NCI-H2196 (cell line): ENCODE results near the gene MS4A8.
"Not testable (repeated sequence)": the region's sequence is repeated elsewhere in the genome, so short reads cannot be mapped to it uniquely, and the experiment has no call there.

Experiments used
- DNase-seq: peaks from one replicate; lab custom pipeline; 2025; ENCODE audit not compliant: unreplicated experiment; lab: John Stamatoyannopoulos, UW

Gene MS4A8, protein sequence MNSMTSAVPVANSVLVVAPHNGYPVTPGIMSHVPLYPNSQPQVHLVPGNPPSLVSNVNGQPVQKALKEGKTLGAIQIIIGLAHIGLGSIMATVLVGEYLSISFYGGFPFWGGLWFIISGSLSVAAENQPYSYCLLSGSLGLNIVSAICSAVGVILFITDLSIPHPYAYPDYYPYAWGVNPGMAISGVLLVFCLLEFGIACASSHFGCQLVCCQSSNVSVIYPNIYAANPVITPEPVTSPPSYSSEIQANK

DNA sequence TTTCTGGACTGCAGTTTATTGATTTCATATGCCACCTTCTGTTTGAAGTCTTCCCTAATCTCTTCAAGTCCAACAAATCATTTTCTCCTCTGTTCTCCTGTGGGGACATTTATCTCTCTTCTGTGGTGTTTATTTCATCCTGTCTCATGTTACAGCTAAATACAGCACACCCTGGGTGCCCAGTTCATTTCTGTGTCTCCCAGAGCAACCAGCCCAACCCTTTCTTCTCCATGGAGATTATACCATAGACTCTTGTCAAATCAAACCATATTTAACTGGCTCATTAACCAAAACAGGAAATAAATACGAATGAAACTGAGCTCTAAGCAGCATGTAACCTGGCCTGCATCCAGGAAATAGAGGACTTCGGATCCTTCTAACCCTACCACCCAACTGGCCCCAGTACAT, at the start of gene MS4A8:
Gene MS4A8 (plus strand): TSS at position 329 of the 408 bp plus-strand sequence. CDS start 1,249 bp downstream, outside the sequence.
- DNase-seq, result peak; percentile 83

DNA sequence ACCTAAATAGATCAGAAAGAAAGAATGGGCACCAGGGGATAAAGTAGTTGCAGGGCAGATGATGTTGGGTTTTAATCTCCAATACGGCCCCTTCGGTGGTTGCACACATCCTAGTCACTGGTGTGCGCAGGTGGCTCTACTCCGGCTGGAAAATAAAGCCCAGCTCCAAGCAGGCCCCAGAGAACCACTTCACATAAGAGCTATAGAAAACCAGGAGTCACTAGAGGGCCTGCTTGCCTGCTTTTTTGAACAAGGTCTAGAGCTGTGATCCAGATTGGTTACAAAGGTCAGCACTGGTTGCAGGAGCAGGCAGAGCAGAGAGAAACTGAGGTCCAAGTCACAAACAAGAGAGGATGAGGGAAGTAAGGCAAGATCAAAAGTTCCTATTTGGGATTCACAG, 41.5 kb upstream of the MS4A8 start:
- DNase-seq, result peak; percentile 64

DNA sequence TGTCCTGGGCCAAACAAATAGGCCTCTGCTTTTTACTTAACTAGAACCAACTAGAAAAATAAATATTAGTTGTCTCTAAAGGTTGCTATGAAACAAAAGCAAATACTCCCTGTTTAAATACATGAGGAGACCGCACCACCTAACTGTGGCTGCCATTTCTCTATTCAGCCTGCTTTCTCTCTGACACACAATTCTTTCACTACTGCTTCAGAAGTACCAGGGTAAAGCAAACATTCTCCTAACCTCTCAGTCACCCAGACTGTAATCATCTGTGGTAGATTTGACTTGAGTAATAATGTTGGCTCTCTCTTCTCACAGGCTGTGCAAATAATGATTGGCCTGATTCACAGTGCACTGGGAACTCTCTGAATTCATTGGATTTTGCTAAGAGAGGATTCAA, 41.0 kb upstream of the MS4A8 start:
- peak; percentile 61 for DNase-seq

DNA sequence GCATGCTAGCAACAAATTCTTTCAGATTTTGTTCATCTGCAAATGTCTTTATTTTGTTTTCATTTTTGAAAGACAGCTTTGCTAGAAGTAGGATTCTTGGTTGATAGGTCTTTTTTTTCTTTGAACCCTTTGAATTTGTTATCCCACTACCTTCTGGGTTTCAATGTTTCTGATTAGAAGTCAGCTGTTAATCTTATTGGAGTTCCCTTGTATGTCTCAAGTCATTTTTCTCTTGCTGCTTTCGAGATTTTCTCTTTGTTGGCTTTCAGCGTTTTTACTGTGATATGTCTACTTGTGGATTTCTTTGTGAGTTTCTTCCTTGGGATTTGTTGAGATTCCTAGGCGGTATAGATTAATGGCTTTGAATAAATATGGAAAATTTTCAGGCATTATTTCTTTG, 27.2 kb upstream of the MS4A8 start:
- DNase-seq, result no peak

DNA sequence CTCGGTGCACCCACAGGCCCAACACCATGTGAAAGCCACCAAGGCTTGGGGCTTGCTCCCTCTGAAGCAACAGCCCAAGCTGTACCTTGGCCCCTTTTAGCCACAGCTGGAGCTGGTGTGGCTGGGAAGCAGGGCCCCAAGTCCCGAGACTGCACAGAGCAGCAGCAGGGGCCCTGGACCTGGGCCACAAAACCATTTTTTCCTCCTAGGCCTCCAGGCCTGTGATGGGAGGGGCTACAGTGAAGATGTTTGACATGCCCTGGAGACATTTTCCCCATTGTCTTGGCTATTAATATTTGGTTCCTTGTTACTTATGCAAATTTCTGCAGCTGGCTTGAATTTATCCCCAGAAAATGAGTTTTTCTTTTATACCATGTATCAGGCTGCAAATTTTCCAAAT, 21.2 kb upstream of the MS4A8 start:
- DNase-seq, result not testable (repeated sequence)

DNA sequence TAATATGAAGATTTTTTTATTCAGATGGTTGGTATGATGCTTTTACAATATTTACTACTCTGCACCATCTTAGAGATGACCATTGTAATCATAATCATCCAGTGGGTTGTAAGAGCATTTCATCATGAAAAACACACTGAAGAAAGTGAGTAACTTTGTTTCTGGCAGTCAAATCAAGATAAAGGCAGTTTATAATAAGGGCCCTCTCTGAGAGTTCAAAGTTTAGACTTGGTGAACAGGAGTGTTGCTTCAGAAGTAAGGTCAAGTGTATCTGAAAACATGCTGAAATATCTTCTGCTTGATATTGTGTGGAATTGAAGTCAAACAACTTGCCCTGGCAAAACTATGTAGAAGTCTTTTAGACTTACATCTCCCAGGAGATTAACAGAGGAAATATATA, 19.5 kb upstream of the MS4A8 start:
- no peak for DNase-seq

DNA sequence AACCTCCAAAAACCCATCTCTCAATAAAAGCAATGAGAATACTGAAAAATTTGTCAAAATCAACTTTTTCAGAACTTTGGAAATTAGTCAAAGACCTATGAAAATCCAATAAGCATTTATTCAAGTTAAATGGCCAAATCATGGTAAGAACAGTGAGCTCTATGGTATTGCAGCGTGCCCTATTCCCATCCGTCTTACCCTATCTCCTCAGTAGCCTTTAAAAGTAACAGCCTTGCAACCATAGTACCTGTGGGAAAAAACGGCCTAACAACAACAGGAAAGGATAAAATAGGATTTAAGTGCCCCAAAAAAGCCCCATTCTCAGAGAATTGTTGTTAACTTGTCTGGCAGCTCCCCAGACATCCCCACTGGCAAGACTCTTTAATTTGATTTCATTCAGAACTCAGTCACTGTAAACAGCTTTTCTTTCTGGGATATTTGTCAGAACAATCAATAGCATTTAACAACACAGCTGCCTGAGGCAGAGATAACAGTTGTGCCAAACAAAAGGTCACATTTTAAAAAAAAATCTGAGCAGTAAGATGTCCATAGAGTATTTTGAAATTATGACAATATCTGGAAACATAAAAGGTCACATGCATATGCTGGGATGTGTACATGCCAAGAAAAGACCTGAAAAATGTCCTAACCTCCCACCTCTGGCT, 18.8 kb upstream of the MS4A8 start:
- no peak for DNase-seq

DNA sequence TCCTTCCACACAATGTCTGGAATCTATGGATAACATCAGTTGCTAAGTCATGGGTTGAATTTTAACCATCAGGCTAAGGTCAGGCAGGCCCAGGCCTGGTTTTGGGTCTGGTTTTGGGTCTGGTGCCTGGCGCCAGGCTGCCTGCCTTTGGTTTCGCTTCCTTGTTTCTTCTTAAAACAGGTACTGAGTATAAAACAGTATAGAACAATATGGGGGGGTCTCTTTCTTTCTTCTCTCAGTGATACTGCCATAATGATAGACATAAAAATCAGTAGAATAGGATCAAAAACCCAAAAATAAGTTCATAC, 14.9 kb upstream of the MS4A8 start:
- DNase-seq, result not testable (repeated sequence)

DNA sequence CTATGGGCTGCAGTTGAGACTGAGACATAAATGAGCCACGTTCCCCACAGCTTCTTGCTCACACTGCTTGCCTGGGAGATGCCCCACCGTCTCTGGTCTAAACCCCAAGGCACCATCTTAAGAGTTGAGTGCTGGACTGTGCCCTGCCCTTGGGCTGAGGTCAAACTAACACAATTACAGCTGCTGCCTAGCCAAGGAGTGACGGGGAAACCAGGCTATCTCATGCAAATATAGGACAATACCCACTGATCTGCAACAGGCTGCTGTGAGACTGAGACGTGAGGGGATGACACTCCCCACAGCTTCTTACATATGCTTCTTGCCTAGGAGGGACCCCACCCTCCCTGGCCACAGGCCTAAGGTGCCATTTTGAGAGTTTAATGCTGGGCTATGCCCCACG, 7.8 kb upstream of the MS4A8 start:
- no peak for DNase-seq

DNA sequence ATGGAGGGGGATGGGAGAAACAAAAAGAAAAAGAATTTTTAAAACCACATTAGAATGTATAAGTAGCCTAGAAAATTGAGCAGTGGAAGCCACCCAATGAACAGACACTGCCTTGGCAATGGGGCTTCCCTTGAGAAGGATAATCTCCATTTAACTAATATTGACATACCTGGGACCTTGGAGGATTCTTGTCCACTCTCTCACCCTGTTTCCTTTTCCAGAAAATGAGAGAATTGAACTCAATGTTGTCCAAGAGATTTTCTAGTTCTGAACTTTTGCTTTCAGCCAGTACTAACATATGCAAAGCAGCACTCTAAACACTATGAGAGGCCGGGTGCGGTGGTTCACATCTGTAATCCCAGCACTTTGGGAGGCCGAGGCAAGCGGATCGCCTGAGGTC, 524 bp downstream of the MS4A8 start:
- DNase-seq, result no peak

DNA sequence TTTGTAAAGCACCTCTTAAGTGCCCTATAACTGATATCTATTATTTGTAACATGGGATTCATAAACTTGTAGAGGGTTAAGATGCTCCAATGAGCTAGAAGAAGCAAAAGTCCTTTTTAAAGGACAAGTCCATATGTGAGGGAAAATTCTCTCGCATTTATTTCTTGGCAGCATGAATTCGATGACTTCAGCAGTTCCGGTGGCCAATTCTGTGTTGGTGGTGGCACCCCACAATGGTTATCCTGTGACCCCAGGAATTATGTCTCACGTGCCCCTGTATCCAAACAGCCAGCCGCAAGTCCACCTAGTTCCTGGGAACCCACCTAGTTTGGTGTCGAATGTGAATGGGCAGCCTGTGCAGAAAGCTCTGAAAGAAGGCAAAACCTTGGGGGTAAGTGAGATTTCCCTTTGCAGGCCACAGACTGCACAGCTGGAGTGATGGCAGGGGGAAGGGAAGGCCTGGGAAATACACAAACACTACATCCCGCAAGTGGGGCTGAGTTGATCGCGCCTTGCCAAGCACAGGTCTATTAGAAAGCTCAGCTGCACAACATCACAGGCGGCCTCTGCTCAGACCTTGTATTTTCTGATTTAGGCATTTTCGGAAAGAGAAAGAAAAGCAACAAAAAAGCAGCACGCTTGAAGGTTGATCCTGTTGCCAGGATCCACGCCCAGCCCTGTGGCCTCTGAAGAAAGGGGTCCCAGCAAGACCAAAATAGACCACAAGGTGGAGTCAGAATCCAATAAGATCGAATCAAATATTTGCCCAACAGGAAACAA, 1.5 kb downstream of the MS4A8 start:
- DNase-seq, result peak; percentile 56

DNA sequence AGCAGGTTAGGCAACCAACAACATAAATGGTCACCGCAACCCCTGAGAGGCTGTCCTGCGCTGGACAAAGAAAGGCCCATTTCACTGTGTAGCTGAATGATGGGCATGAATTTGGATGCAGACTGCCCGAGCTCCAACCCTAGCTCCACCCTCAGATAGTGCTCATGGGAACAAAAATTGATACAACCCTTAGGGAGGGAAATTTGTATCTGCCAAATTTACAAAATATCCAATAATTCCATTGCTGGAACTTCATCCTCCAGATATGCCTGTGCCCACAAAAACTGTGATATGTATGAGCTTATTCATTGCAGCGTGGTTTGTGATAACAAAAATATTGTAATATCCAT, 2.0 kb downstream of the MS4A8 start:
- DNase-seq, result no peak

DNA sequence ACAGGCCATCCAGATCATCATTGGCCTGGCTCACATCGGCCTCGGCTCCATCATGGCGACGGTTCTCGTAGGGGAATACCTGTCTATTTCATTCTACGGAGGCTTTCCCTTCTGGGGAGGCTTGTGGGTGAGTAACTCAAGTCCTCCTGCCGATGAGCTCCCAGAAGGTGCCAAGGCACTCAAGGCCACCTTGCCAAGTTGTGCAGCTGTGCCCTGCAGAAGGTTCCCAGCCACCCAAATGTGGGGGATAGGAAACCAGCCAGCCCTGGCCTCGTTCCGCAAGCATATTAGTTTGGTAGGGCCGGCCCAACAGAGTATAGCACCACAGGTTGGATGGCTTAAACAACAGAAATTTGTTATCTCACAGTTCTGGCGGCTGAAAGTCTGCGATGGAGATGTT, 4.0 kb downstream of the MS4A8 start:
- no peak for DNase-seq

DNA sequence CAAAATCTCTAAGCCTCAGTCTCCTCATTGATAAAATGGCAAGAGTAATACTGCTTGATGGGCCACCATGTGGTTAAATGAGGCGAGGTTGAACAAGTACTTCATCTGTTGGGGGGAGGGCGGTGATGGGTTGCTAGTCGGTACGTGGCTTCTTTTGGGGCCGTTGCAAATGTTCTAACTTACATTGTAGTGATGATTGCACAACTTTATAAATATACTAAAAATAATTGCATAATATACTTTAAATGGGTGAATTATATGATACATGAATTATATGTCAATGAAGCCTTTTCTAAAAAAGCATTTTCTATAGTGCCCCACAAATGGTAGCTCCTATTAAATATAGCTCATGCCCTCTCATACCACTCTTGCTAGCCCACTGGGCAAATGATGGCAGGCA, 6.5 kb downstream of the MS4A8 start:
- DNase-seq, result no peak

DNA sequence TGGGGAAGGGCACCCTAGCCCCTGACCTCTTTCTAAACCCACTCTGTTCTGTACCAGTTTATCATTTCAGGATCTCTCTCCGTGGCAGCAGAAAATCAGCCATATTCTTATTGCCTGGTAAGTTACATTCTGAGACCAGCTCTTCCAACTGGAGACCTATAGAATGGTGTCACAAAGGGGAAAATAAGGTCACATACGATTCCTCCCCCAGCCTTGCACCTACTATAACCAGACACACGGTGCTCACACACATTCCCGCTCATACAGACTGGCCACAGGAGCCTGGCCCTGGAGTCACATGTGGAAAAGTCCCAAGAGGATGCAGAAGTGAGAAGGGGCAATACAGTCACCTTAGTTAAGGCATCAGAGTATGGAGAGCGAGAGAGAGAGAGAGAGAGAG, 7.5 kb downstream of the MS4A8 start:
- DNase-seq, result no peak

DNA sequence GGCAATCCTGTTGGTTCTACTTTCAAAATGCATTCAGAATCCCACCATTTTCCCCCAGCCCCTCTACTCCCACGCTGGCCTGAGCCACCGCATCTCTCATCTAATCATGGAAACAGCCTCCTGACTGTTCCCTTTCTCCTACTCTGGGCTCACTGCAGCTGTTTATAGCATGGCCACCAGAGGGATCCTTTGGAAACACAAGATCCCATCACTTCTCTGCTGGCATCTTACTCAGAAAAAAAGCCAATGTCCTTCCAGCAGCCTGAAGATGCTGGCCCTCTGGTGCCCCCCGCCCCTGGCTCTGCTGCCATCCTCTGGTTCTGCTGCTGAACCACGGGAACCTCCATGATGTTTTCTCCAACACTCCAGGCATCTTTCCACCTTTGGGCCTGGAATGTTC, 11.1 kb downstream of the MS4A8 start:
- no peak for DNase-seq

DNA sequence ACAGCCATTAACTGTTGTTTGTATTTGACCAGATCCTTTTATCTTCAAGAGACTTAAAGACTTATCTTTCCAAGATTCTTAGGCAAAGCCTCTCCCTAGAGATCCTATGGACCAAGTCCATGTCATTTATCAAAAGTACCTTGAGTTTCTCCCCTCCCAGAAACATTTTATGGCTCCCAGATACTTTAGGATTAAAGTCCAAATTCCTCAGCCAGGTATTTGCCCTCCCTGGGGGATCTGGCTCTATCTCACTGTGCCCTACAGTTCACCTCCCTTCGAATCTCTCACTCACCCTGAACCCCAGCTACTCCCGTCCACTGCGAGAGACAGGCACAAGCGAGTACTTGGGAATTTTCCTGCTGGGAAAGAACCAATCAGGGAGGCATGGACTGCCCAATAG, 11.9 kb downstream of the MS4A8 start:
- DNase-seq, result no peak

DNA sequence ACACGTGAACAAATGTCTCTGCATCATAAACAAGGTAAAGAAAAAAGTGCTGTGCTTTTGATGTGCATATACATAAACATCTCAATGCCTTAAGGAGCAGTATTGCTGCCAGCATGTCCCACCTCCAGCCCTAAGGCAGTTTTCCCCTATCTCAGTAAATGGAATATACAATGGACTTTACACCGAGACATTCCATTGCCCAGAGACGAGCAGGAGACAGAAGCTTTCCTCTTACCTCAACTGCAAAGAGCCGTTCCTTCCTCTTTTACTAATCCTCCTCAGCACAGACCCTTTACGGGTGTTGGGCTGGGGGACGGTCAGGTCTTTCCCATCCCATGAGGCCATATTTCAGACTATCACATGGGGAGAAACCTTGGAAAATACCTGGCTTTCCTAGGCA, 14.0 kb downstream of the MS4A8 start:
- DNase-seq, result not testable (repeated sequence)

DNA sequence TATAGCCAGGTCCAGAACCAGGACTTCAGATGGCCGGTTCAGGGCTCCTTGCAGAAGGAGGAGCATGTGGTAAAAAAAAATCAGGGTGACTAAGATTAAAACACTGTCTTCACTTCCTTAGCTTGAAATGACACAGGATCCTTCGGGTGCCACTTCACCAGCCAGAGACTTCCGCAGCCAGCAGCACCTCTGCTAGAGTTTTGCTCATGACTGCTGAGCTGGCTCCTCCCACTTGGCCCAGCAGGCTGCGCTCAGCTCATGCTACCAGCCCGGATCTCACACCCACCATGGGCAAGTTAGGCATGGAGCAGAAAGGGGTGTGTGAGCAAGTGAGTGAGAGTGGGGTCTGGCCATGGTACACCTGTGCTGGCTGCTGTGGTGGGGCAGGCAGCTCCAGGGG, 18.5 kb downstream of the MS4A8 start:
- no peak for DNase-seq

DNA sequence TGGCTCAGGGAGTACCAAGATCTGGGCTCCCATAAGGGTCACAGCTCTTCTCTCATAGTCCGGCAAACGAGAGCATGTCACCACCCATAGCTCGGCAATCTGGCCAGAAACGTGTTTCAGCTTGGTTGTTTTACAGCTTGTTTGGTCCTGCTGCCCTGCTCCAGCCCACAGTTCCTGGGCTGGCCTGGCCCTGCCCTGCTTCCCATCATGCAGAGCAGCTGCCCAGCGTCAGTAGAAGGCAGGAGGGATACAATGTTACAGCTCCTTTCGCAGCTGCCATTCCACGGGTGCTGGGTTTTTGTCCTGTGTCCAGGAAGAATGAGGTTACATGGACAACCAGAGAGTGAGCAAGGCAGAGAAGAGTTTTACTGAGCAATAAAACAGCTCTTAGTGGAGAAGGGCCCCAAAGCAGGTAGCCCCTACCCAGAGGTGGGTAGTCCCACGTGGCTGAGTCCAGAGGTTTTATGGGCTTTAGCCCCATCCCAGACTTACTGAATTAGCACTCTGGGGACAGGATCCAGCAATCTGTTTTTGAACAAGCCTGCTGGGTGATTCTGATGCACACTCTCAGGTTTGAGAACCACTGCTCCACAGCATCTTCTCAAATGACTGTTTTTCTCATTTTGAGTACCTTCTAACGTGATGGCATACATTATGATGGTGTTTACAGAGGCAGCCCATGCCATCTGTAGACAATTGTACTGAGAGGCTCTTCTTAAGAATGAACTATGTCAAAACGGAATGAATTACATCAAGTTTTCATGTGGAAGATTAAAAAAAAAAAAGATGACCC, 19.3 kb downstream of the MS4A8 start:
- no peak for DNase-seq

DNA sequence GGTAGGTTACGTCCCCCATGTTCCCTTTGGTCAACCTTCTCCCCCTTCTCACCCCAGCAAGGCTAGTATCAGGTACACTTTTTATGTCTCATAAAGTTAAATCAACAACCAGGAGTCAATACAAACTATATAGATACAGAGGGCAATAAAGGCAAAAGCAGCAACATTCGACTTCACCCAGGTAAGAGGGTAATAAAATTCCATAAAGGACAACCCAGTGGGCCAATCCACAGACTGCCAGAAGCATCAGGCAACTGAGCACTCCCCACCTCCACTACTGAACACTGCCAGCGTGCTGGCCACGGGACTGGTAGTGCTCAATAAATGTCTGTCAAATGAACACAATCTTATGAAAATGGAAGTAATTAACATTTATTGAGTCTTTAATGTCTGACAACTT, 20.0 kb downstream of the MS4A8 start:
- no peak for DNase-seq

DNA sequence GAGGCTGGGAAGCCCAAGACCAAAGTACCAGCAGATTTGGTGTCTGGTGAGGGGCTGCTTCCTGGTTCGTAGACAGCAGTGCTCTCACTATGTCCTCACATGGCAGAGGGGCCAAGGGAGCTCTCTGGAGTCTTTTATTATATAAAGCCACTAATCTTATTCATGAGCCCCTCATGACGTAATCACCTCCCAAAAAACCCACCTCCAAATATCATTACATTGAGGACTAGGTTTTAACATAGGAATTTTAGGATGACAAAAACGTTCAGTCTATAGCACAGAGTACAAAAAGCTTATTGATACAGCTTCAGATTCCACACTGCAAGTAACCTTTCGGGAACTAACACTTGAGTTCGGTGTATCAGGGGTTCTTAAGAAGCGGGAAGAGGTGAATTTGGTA, 21.0 kb downstream of the MS4A8 start:
- no peak for DNase-seq
